WERI-Rb-1 (cell line): Measurements from ENCODE around the gene A3GALT2.

Experiments
- DNase-seq: peaks from one replicate; pipeline ENCODE4 v3.0.0-alpha.2; 2020
- H3K27ac ChIP-seq: fragments of 250-450 bp; sonication (Bioruptor Pico); 2 replicates; pipeline ENCODE4 v1.5.1; 2020; ENCODE audit warnings: mild to moderate bottlenecking, moderate library complexity
- H3K27me3 ChIP-seq: fragments of 250-450 bp; sonication (Bioruptor Pico); 2 replicates; pipeline ENCODE4 v1.5.1; 2021; ENCODE audit warnings: mild to moderate bottlenecking, low read depth, moderate library complexity; ENCODE audit not compliant: insufficient read depth, severe bottlenecking
- H3K36me3 ChIP-seq: fragments of 250-450 bp; sonication (Bioruptor Pico); 2 replicates; pipeline ENCODE4 v1.5.1; 2020; ENCODE audit warnings: mild to moderate bottlenecking, moderate library complexity
- H3K4me3 ChIP-seq: 2 replicates; pipeline ENCODE4 v1.5.1; 2011; ENCODE audit warnings: low read depth, mild to moderate bottlenecking, control low read depth, low read length
- H3K9me3 ChIP-seq: fragments of 250-450 bp; sonication (Bioruptor Pico); 2 replicates; pipeline ENCODE4 v1.5.1; 2021; ENCODE audit warnings: mild to moderate bottlenecking, moderate library complexity; ENCODE audit not compliant: severe bottlenecking
- CTCF ChIP-seq: IDR thresholded peaks from 2 replicates; pipeline ENCODE4 v1.5.1; 2011; ENCODE audit warnings: low read depth, mild to moderate bottlenecking, control low read depth, inconsistent platforms, low read length

The A3GALT2 gene

GRCh38 chr1:33273406-33273805 is 47.5 kb downstream of the A3GALT2 start:
- no peaks in the 10 kb centered on the region for H3K9me3 ChIP-seq
- H3K36me3 ChIP-seq = peaks cover 45% of the 10 kb centered on the region
- no peak overlapping the region for H3K27ac ChIP-seq
- no peak overlapping the region for H3K4me3 ChIP-seq
- DNase-seq = no peak
- no peaks in the 10 kb centered on the region for H3K27me3 ChIP-seq
- TF ChIP-seq CTCF = no peak

- H3K27ac ChIP-seq = no peak overlapping the region
- H3K9me3 ChIP-seq = no peaks in the 10 kb centered on the region
- no peak for DNase-seq
- H3K4me3 ChIP-seq = no peak overlapping the region
- TF ChIP-seq CTCF = no peak
- no peaks in the 10 kb centered on the region for H3K27me3 ChIP-seq
- peaks cover 45% of the 10 kb centered on the region for H3K36me3 ChIP-seq
Observed at GRCh38 chr1:33272930-33273329, 48.0 kb downstream of the A3GALT2 start.

- no peaks in the 10 kb centered on the region for H3K27me3 ChIP-seq
- no peak for DNase-seq
- H3K27ac ChIP-seq = no peak overlapping the region
- no peak overlapping the region for H3K4me3 ChIP-seq
- no peak for TF ChIP-seq CTCF
- H3K36me3 ChIP-seq = peaks cover 44% of the 10 kb centered on the region
- H3K9me3 ChIP-seq = no peaks in the 10 kb centered on the region
Observed at GRCh38 chr1:33272509-33272908, 48.4 kb downstream of the A3GALT2 start.

GRCh38 chr1:33271666-33272505 is 49.0 kb downstream of the A3GALT2 start:
- no peak overlapping the region for H3K27ac ChIP-seq
- no peak for DNase-seq
- no peak for TF ChIP-seq CTCF
- no peak overlapping the region for H3K4me3 ChIP-seq
- H3K9me3 ChIP-seq = no peaks in the 10 kb centered on the region
- peaks cover 38% of the 10 kb centered on the region for H3K36me3 ChIP-seq
- H3K27me3 ChIP-seq = no peaks in the 10 kb centered on the region

- H3K9me3 ChIP-seq = no peaks in the 10 kb centered on the region
- no peak for DNase-seq
- no peaks in the 10 kb centered on the region for H3K27me3 ChIP-seq
- H3K27ac ChIP-seq = no peak overlapping the region; the same call in 1 of the 2 replicates
- no peak for TF ChIP-seq CTCF
- H3K4me3 ChIP-seq = no peak overlapping the region
- H3K36me3 ChIP-seq = peaks cover 30% of the 10 kb centered on the region
Observed at GRCh38 chr1:33270808-33271465, 50.0 kb downstream of the A3GALT2 start.
